Activated CD8-positive, alpha-beta memory T cell treated with anti-CD3 and anti-CD28 coated beads for 1 hour (primary cell): ENCODE results near the gene CTSO.
"Not testable (repeated sequence)": the region's sequence is repeated elsewhere in the genome, so short reads cannot be mapped to it uniquely, and the experiment has no call there.

Experiments
- DNase-seq, 2 donors: peaks; one replicate each; pipeline ENCODE4 v3.0.0-alpha.2; 2020; ENCODE audit warnings: low read depth in 1 of 2; ENCODE audit errors: extremely low read depth in 1 of 2

CTSO gene

GRCh38 chr4:155908187-155909139 is 45.2 kb downstream of the CTSO start:
- no peak for DNase-seq

- no peak for DNase-seq
These were observed 46.1 kb downstream of the CTSO start for GRCh38 chr4:155907556-155907955.

- DNase-seq = no peak
These were observed 47.0 kb downstream of the CTSO start for GRCh38 chr4:155906554-155907247.

GRCh38 chr4:155904331-155904730 is 49.3 kb downstream of the CTSO start:
- no peak for DNase-seq

GRCh38 chr4:155903453-155903852 is 50.2 kb downstream of the CTSO start, which contains the start of gene TDO2:
Gene TDO2, plus strand, starts transcription at chr4:155903696. Its CDS starts 63 bp downstream, at chr4:155903759.
- DNase-seq = no peak

- no peak for DNase-seq
These were observed 52.7 kb downstream of the CTSO start for GRCh38 chr4:155901013-155901412.

GRCh38 chr4:155900381-155900780 is 53.3 kb downstream of the CTSO start:
- no peak for DNase-seq

- DNase-seq = no peak
These were observed 53.8 kb downstream of the CTSO start for GRCh38 chr4:155899891-155900290.

- not testable (repeated sequence) for DNase-seq
These were observed 55.3 kb downstream of the CTSO start for GRCh38 chr4:155898371-155898770.

- DNase-seq = no peak
These were observed 62.6 kb downstream of the CTSO start for GRCh38 chr4:155891058-155891457.

GRCh38 chr4:155889946-155890345 is 63.7 kb downstream of the CTSO start:
- no peak for DNase-seq

- DNase-seq = no peak
These were observed 64.5 kb downstream of the CTSO start for GRCh38 chr4:155889031-155889793.

GRCh38 chr4:155887847-155888570 is 65.7 kb downstream of the CTSO start:
- no peak for DNase-seq

GRCh38 chr4:155887045-155887444 is 66.6 kb downstream of the CTSO start:
- DNase-seq = no peak

- no peak for DNase-seq
These were observed 68.0 kb downstream of the CTSO start for GRCh38 chr4:155885666-155886065.

- DNase-seq = no peak
These were observed 69.8 kb downstream of the CTSO start for GRCh38 chr4:155883895-155884294.

- DNase-seq = no peak
These were observed 72.1 kb downstream of the CTSO start for GRCh38 chr4:155881555-155881954.

GRCh38 chr4:155879767-155880166 is 73.9 kb downstream of the CTSO start:
- no peak for DNase-seq

- DNase-seq = no peak
These were observed 75.1 kb downstream of the CTSO start for GRCh38 chr4:155878611-155879010.

GRCh38 chr4:155877971-155878370 is 75.7 kb downstream of the CTSO start:
- no peak for DNase-seq
